ENCODE data around the gene CDC42EP4. TPM values are rescaled to one million over a fixed set of nuclear protein-coding genes. Genes with fewer than 3 reads are reported as not detected.

The CDC42EP4 gene
- total and polyA plus RNA-seq, 2 donors from 2014 or later = 26.2 to 76.9 TPM

DNA sequence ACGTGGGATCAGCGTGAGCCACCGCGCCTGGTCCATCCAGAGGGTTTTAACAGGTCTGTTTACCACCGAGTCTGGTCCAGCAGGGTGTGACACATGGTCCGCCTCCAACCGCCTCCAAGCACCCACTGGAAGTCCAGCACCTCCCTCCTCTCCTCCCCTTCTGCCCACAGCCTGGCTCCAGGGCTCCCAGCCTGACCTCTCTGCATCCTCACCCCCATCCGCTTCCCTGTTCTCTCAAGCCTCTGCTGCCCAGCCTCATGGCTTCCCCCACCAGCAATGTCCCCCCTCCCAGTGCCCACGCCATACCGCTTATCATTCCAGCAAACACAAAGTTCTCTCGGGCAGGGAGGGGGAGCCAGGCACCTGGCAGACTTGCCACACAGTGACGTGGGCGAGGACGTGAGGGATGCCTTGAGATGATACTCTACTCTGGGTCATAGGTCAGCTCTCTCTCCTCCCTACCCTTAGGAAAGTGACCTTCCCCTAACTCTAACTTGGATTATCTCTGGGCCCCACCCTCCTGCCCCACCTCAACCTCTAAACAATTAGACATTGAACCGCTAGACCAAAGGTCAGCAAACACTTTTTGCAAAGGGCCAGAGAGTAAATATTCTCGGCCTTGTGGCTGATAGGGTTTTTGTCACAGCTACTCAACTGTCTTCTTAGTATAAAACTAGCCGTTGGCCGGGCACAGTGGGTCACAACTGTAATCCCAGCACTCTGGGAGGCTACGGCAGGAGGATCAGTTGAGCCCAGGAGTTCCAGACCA lies 23.1 kb downstream of the CDC42EP4 start:
- Histone ChIP-seq H3K36me3 (ENCODE audit: control insufficient read depth in 2 of 3, insufficient read depth in 3 of 3, low read length in 3 of 3) (peaks cover 0 to 5% (median 0%) of the 10 kb centered on the region in 3 donors), H3K4me3 (ENCODE audit: low read length in 3 of 3) (no peak overlapping the region), H3K9me3 (ENCODE audit: control insufficient read depth in 2 of 3, insufficient read depth in 1 of 3, low read length in 3 of 3) (no peaks in the 10 kb centered on the region), H3K27ac (ENCODE audit: low read depth in 2 of 2, low read length in 2 of 2) (peak overlapping the region; percentile 9 to 60), H3K4me1 (ENCODE audit: control insufficient read depth in 2 of 3, insufficient read depth in 2 of 3, low read depth in 1 of 3, low read length in 3 of 3) (peaks cover 0 to 49% (median 44%) of the 10 kb centered on the region in 3 donors), H3K9ac (ENCODE audit: low read length in 3 of 3) (no peak overlapping the region), H3K27me3 (ENCODE audit: control insufficient read depth, insufficient read depth, low read length) (no peaks in the 10 kb centered on the region)
- TF ChIP-seq, protein P1, sequence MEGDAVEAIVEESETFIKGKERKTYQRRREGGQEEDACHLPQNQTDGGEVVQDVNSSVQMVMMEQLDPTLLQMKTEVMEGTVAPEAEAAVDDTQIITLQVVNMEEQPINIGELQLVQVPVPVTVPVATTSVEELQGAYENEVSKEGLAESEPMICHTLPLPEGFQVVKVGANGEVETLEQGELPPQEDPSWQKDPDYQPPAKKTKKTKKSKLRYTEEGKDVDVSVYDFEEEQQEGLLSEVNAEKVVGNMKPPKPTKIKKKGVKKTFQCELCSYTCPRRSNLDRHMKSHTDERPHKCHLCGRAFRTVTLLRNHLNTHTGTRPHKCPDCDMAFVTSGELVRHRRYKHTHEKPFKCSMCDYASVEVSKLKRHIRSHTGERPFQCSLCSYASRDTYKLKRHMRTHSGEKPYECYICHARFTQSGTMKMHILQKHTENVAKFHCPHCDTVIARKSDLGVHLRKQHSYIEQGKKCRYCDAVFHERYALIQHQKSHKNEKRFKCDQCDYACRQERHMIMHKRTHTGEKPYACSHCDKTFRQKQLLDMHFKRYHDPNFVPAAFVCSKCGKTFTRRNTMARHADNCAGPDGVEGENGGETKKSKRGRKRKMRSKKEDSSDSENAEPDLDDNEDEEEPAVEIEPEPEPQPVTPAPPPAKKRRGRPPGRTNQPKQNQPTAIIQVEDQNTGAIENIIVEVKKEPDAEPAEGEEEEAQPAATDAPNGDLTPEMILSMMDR (IDR thresholded peaks at IDR 0.05; ENCODE audit: borderline replicate concordance, extremely low read depth, insufficient read depth) = no peak
- intact Hi-C loops (cut with DNase I) = no loop called here
- FAIRE-seq = no peak
- peak in 1 of 5 donors; percentile 42 for DNase-seq

DNA sequence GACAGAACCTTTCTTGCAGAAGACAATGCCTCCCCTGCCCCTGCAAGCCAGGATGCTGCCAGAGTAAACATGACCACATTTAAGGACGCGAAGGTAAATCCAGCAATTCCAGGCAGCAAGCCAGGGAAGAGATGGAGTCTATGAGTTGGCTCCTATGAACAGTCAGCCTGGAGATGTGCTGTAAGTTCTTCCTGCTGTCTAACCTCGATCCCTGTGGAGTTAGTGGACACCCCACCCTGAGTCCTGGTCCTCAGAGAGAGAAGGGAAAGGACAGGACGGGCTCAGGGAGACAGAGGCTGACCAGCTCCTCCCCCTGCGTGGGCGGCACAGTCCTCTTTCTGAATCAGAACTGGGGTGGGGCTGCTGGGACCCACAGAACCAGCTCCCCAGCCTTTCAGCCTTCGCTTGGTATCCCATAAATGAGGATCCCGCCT lies 24.9 kb downstream of the CDC42EP4 start:
- no peak overlapping the region for H3K9ac ChIP-seq (ENCODE audit: low read length in 3 of 3)

DNA sequence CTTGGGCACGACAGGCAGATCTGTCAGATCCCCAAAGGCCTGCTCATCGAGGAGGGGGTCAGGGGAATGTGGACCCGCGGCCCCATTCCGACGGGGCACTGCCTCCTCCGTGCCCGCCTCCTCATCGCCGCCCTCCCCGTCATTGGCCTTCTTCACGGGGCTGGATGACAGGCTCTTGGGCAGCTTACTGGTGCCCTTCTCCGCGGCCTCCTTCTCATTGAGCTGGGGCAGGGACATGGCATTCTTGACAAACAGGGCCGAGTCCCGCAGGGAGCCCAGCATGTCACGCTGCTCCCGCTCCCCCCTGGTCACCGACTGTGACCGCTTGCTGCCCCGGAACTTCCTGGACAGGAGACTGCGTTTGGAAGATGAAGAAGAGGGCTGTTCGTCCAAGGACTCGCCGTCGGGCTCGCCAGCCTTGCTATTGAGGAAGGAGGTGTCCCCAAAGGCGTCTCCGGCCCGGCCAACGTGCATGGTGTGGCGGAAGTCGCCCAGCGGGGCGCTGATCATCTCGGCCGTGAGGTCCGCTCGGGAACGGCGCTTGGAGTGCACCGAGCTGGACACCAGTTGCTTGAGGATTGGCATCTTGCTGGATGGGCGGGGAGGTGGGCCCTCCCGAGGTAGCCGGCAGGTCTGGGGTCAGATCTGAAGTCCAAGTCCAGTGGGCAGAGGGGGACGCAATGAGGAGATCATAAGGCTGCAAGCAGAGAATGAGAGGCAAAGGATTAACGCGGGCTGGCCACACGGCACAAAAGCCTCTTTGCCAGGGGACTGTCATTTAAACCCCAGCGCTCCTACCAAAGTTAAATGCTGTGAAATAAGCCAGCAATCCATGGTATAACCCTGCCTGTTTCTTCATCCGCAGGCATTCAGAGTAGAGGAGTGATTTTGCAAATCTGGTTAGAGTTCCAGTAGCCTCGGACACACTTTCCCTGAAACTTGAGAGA lies 25.6 kb downstream of the CDC42EP4 start:
- Histone ChIP-seq H3K27ac (ENCODE audit: low read depth in 2 of 2, low read length in 2 of 2) (no peak overlapping the region), H3K4me3 (ENCODE audit: low read length in 3 of 3) (no peak overlapping the region), H3K36me3 (ENCODE audit: control insufficient read depth in 2 of 3, insufficient read depth in 3 of 3, low read length in 3 of 3) (peaks cover 0 to 5% (median 0%) of the 10 kb centered on the region in 3 donors), H3K4me1 (ENCODE audit: control insufficient read depth in 2 of 3, insufficient read depth in 2 of 3, low read depth in 1 of 3, low read length in 3 of 3) (peaks cover 0 to 28% (median 23%) of the 10 kb centered on the region in 3 donors), H3K27me3 (ENCODE audit: control insufficient read depth, insufficient read depth, low read length) (no peaks in the 10 kb centered on the region), H3K9me3 (ENCODE audit: control insufficient read depth in 2 of 3, insufficient read depth in 1 of 3, low read length in 3 of 3) (no peaks in the 10 kb centered on the region), H3K9ac (ENCODE audit: low read length in 3 of 3) (no peak overlapping the region)
- no peak for FAIRE-seq
- intact Hi-C loops (cut with DNase I) = no loop called here
- TF ChIP-seq, protein P1 (IDR thresholded peaks at IDR 0.05; ENCODE audit: borderline replicate concordance, extremely low read depth, insufficient read depth) = no peak
- no peak for DNase-seq

More for the DNA sequence above, 24.9 kb downstream of the CDC42EP4 start:
- Histone ChIP-seq H3K9me3 (ENCODE audit: control insufficient read depth in 2 of 3, insufficient read depth in 1 of 3, low read length in 3 of 3) (no peaks in the 10 kb centered on the region), H3K27me3 (ENCODE audit: control insufficient read depth, insufficient read depth, low read length) (no peaks in the 10 kb centered on the region), H3K36me3 (ENCODE audit: control insufficient read depth in 2 of 3, insufficient read depth in 3 of 3, low read length in 3 of 3) (peaks cover 0 to 5% (median 0%) of the 10 kb centered on the region in 3 donors), H3K27ac (ENCODE audit: low read depth in 2 of 2, low read length in 2 of 2) (no peak overlapping the region), H3K4me1 (ENCODE audit: control insufficient read depth in 2 of 3, insufficient read depth in 2 of 3, low read depth in 1 of 3, low read length in 3 of 3) (peaks cover 0 to 35% (median 30%) of the 10 kb centered on the region in 3 donors), H3K4me3 (ENCODE audit: low read length in 3 of 3) (no peak overlapping the region)
- no peak for FAIRE-seq
- no peak for DNase-seq
- intact Hi-C loops (cut with DNase I) = no loop called here
- TF ChIP-seq, protein P1 (IDR thresholded peaks at IDR 0.05; ENCODE audit: borderline replicate concordance, extremely low read depth, insufficient read depth) = no peak
